HepG2 (cell line): ENCODE results near the gene PACS2. TPM values are rescaled to one million over a fixed set of nuclear protein-coding genes. Genes with fewer than 3 reads are reported as not detected.

ENCODE experiments used
- ARID2 ChIP-seq: sonication (generic); formaldehyde crosslinking; IDR thresholded peaks from 2 replicates; pipeline ENCODE4 v1.8.1; 2022; ENCODE audit warnings: mild to moderate bottlenecking, missing genetic modification reagents, borderline replicate concordance
- ARNTL ChIP-seq: sonication (generic); formaldehyde crosslinking; IDR thresholded peaks from 2 replicates; pipeline ENCODE4 v1.4.0; 2020; ENCODE audit warnings: mild to moderate bottlenecking, missing genetic modification reagents
- EED ChIP-seq: sonication (generic); formaldehyde crosslinking; IDR thresholded peaks from 2 replicates; pipeline ENCODE4 v1.5.0; 2020; ENCODE audit warnings: mild to moderate bottlenecking, missing genetic modification reagents
- FOXA1 ChIP-seq, 2 experiments: fragments of 450-650 bp in 1 of 2; sonication (generic) in 1 of 2; formaldehyde crosslinking in 1 of 2; IDR thresholded peaks; 2 replicates each; pipeline versions ENCODE4 v1.4.0 to v1.6.1; 2016 to 2020; ENCODE audit warnings: missing genetic modification reagents in 1 of 2
- GZF1 ChIP-seq: sonication (generic); formaldehyde crosslinking; IDR thresholded peaks from 2 replicates; pipeline ENCODE4 v1.5.1; 2020; ENCODE audit warnings: mild to moderate bottlenecking, missing genetic modification reagents
- KLF16 ChIP-seq, 2 experiments: sonication (generic) in 1 of 2; formaldehyde crosslinking in 1 of 2; IDR thresholded peaks; 2 replicates each; pipeline versions ENCODE4 v1.6.1 to v1.8.0; 2016 to 2023; ENCODE audit warnings: missing genetic modification reagents in 2 of 2, missing compliant biosample characterization in 1 of 2
- KMT2A ChIP-seq: sonication (generic); formaldehyde crosslinking; IDR thresholded peaks from 2 replicates; pipeline ENCODE4 v1.4.0; 2020; ENCODE audit warnings: missing genetic modification reagents
- NFKB2 ChIP-seq: sonication (generic); formaldehyde crosslinking; IDR thresholded peaks from 2 replicates; pipeline ENCODE4 v1.4.0; 2020; ENCODE audit warnings: missing genetic modification reagents, borderline replicate concordance
- PBX2 ChIP-seq: IDR thresholded peaks from 2 replicates; pipeline ENCODE4 v1.6.1; 2016; ENCODE audit warnings: control low read depth
- PHB2 ChIP-seq: fragments of 450-650 bp; IDR thresholded peaks from 2 replicates; pipeline ENCODE4 v1.6.1; 2018; ENCODE audit not compliant: partially characterized antibody
- RXRA ChIP-seq: sonication (generic); formaldehyde crosslinking; IDR thresholded peaks from 2 replicates; pipeline ENCODE4 v1.5.1; 2020; ENCODE audit warnings: missing genetic modification reagents
- U2AF2 ChIP-seq: fragments of 200-400 bp; formaldehyde crosslinking; IDR thresholded peaks from 2 replicates; pipeline ENCODE4 v1.6.1; 2017; ENCODE audit warnings: low read depth, mild to moderate bottlenecking, low read length
- ZBTB38 ChIP-seq: sonication (generic); formaldehyde crosslinking; IDR thresholded peaks from 2 replicates; pipeline ENCODE4 v1.5.1; 2020; ENCODE audit warnings: mild to moderate bottlenecking, missing genetic modification reagents
- ZNF292 ChIP-seq: sonication (generic); formaldehyde crosslinking; IDR thresholded peaks from 2 replicates; pipeline ENCODE4 v1.8.1; 2022; ENCODE audit warnings: mild to moderate bottlenecking, low read depth, missing genetic modification reagents, borderline replicate concordance
- ZNF530 ChIP-seq: sonication (generic); formaldehyde crosslinking; IDR thresholded peaks from 2 replicates; pipeline ENCODE4 v1.5.0; 2020; ENCODE audit warnings: low read depth, mild to moderate bottlenecking, missing genetic modification reagents
- ZNF564 ChIP-seq: sonication (generic); formaldehyde crosslinking; IDR thresholded peaks from 2 replicates; pipeline ENCODE4 v1.8.1; 2023; ENCODE audit warnings: mild to moderate bottlenecking, missing genetic modification reagents
- ZNF598 ChIP-seq: sonication (generic); formaldehyde crosslinking; IDR thresholded peaks from 2 replicates; pipeline ENCODE4 v1.5.1; 2020; ENCODE audit warnings: mild to moderate bottlenecking, missing genetic modification reagents, borderline replicate concordance
- ZNF709 ChIP-seq: sonication (generic); formaldehyde crosslinking; IDR thresholded peaks from 2 replicates; pipeline ENCODE4 v1.5.0; 2020; ENCODE audit warnings: mild to moderate bottlenecking, missing genetic modification reagents
- ZNF83 ChIP-seq: sonication (generic); formaldehyde crosslinking; IDR thresholded peaks from 2 replicates; pipeline ENCODE4 v1.4.0; 2020; ENCODE audit warnings: missing genetic modification reagents, mild to moderate bottlenecking, borderline replicate concordance
- ZNF839 ChIP-seq: sonication (generic); formaldehyde crosslinking; IDR thresholded peaks from 2 replicates; pipeline ENCODE4 v1.4.0; 2020; ENCODE audit warnings: missing genetic modification reagents, mild to moderate bottlenecking, borderline replicate concordance
- polyA plus RNA-seq, 8 experiments: library from polyadenylated mRNA; depleted of rRNA in 3 of 8; stranded (reverse) in 7 of 8; unstranded in 1 of 8; fragments of >200 nt; fragmentation: Illumina TruSeq in 4 of 8; extraction: Trizol in 4 of 8; gene quantifications; 2 replicates each; pipeline versions ENCODE4 v1.2.1 to v1.2.3, GENCODE V29; 2011 to 2016; ENCODE audit warnings: low read depth in 4 of 8, missing spikeins in 1 of 8, mixed read lengths in 1 of 8; ENCODE audit not compliant: insufficient read depth in 1 of 8
- total RNA-seq, 5 experiments: library from RNA; depleted of rRNA; stranded (reverse); fragments of >200 nt; fragmentation: Illumina TruSeq; extraction: Trizol; gene quantifications; 2 replicates each; pipeline ENCODE4 v1.2.3, GENCODE V29; 2016; ENCODE audit warnings: low read depth in 1 of 5
- TF ChIP-seq, protein P1 (sequence below): sonication (generic); formaldehyde crosslinking; IDR thresholded peaks from 2 replicates; pipeline ENCODE4 v1.5.1; 2020; ENCODE audit warnings: mild to moderate bottlenecking, missing genetic modification reagents, borderline replicate concordance
- TF ChIP-seq, protein P2 (sequence below): sonication (generic); formaldehyde crosslinking; IDR thresholded peaks from 2 replicates; pipeline ENCODE4 v1.4.0; 2020; ENCODE audit warnings: missing genetic modification reagents
- TF ChIP-seq, protein P3 (sequence below): sonication (generic); formaldehyde crosslinking; IDR thresholded peaks from 2 replicates; pipeline ENCODE4 v1.8.0; 2022; ENCODE audit warnings: mild to moderate bottlenecking, missing genetic modification reagents, moderate library complexity

Gene PACS2
- total and polyA plus RNA-seq, 2 of the 13 experiments (the other 11 are each of a cell fraction or from before 2014, with no cell fraction given): 23.6 to 27.6 TPM

- TF ChIP-seq KMT2A (CRISPR knock-in tag) (0 out of 2 replicates have a peak, but pooled peaks have one; percentile 60), ZNF530 (no peak), RXRA (CRISPR knock-in tag) (peak; percentile 73), GZF1 (CRISPR knock-in tag) (no peak), NFKB2 (CRISPR knock-in tag) (no peak; the same call in 1 of the 2 replicates), ZNF292 (CRISPR knock-in tag) (no peak), ZNF709 (CRISPR knock-in tag) (peak; percentile 85), PHB2 (no peak), ZNF83 (no peak), U2AF2 (no peak), KLF16 (CRISPR knock-in tag; IDR thresholded peaks at IDR 0.05) (peak in 1 of 2 experiments; percentile 67; a peak in 2 of 4 replicates), EED (CRISPR knock-in tag) (peak; percentile 47; the same call in 1 of the 2 replicates), FOXA1 (IDR thresholded peaks at IDR 0.05) (no peak), FOXA1 (CRISPR knock-in tag; IDR thresholded peaks at IDR 0.05) (no peak), ARNTL (CRISPR knock-in tag) (0 out of 2 replicates have a peak, but pooled peaks have one; percentile 34), ZNF564 (no peak), PBX2 (no peak), ZNF598 (CRISPR knock-in tag) (peak; percentile 87; the same call in 1 of the 2 replicates), ZNF839 (CRISPR knock-in tag) (peak; percentile 92; the same call in 1 of the 2 replicates), ZBTB38 (CRISPR knock-in tag) (no peak; the same call in 1 of the 2 replicates), ARID2 (CRISPR knock-in tag) (peak; percentile 97)
- TF ChIP-seq, protein P1, sequence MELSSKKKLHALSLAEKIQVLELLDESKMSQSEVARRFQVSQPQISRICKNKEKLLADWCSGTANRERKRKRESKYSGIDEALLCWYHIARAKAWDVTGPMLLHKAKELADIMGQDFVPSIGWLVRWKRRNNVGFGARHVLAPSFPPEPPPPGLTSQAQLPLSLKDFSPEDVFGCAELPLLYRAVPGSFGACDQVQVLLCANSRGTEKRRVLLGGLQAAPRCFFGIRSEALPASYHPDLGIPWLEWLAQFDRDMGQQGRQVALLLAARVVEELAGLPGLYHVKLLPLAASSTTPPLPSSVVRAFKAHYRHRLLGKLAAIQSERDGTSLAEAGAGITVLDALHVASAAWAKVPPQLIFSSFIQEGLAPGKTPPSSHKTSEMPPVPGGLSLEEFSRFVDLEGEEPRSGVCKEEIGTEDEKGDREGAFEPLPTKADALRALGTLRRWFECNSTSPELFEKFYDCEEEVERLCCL (CRISPR knock-in tag): no peak
- TF ChIP-seq, protein P2, sequence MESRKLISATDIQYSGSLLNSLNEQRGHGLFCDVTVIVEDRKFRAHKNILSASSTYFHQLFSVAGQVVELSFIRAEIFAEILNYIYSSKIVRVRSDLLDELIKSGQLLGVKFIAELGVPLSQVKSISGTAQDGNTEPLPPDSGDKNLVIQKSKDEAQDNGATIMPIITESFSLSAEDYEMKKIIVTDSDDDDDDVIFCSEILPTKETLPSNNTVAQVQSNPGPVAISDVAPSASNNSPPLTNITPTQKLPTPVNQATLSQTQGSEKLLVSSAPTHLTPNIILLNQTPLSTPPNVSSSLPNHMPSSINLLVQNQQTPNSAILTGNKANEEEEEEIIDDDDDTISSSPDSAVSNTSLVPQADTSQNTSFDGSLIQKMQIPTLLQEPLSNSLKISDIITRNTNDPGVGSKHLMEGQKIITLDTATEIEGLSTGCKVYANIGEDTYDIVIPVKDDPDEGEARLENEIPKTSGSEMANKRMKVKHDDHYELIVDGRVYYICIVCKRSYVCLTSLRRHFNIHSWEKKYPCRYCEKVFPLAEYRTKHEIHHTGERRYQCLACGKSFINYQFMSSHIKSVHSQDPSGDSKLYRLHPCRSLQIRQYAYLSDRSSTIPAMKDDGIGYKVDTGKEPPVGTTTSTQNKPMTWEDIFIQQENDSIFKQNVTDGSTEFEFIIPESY: no peak; the same call in 1 of the 2 replicates
- TF ChIP-seq, protein P3, sequence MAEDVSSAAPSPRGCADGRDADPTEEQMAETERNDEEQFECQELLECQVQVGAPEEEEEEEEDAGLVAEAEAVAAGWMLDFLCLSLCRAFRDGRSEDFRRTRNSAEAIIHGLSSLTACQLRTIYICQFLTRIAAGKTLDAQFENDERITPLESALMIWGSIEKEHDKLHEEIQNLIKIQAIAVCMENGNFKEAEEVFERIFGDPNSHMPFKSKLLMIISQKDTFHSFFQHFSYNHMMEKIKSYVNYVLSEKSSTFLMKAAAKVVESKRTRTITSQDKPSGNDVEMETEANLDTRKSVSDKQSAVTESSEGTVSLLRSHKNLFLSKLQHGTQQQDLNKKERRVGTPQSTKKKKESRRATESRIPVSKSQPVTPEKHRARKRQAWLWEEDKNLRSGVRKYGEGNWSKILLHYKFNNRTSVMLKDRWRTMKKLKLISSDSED (CRISPR knock-in tag): no peak
These were observed 104.9 kb downstream of the PACS2 start, which contains the start of gene MTA1 (continued) for GRCh38 chr14:105419195-105420091.
